Astrocyte (in vitro differentiated cells and primary cell): ENCODE measurements around the gene SRC. TPM values are rescaled to one million over a fixed set of nuclear protein-coding genes. Genes with fewer than 3 reads are reported as not detected.

Experiments
- DNase-seq: peaks from one replicate; pipeline ENCODE4 v3.0.0-alpha.2; 2010; ENCODE audit warnings: low read depth
- FAIRE-seq: peaks from 2 replicates; lab custom pipeline; 2011; peaks lifted over from hg19 to GRCh38; lab: Jason Lieb, UNC
- H2AFZ ChIP-seq: 2 replicates; pipeline ENCODE4 v1.6.0; 2012; ENCODE audit warnings: low read depth, low read length, inconsistent platforms
- H3K27ac ChIP-seq: 2 replicates; pipeline ENCODE4 v1.5.1; 2011; ENCODE audit warnings: low read depth, low read length, inconsistent platforms
- H3K27me3 ChIP-seq: 2 replicates; pipeline ENCODE4 v1.6.0; 2011; ENCODE audit warnings: low read length, inconsistent platforms; ENCODE audit not compliant: insufficient read depth
- H3K36me3 ChIP-seq: 2 replicates; pipeline ENCODE4 v1.5.1; 2011; ENCODE audit warnings: low read length, inconsistent platforms; ENCODE audit not compliant: insufficient read depth
- H3K4me1 ChIP-seq: 2 replicates; pipeline ENCODE4 v1.5.1; 2011; ENCODE audit warnings: low read length, inconsistent platforms; ENCODE audit not compliant: insufficient read depth
- H3K4me2 ChIP-seq: 2 replicates; pipeline ENCODE4 v1.6.0; 2012; ENCODE audit warnings: low read length, inconsistent platforms
- H3K4me3 ChIP-seq: 2 replicates; pipeline ENCODE4 v1.5.1; 2011; ENCODE audit warnings: low read depth, mild to moderate bottlenecking, low read length, inconsistent platforms; ENCODE audit not compliant: insufficient read depth
- H3K79me2 ChIP-seq: 2 replicates; pipeline ENCODE4 v1.6.0; 2012; ENCODE audit warnings: mild to moderate bottlenecking, low read length, inconsistent platforms; ENCODE audit not compliant: insufficient read depth
- H3K9ac ChIP-seq: 2 replicates; pipeline ENCODE4 v1.6.0; 2012; ENCODE audit warnings: mild to moderate bottlenecking, low read length, inconsistent platforms
- H3K9me3 ChIP-seq: 2 replicates; pipeline ENCODE4 v1.5.1; 2012; ENCODE audit warnings: low read depth, mild to moderate bottlenecking, low read length, inconsistent platforms; ENCODE audit not compliant: insufficient read depth
- H4K20me1 ChIP-seq: 2 replicates; pipeline ENCODE4 v1.6.0; 2012; ENCODE audit warnings: low read length, inconsistent platforms; ENCODE audit not compliant: insufficient read depth
- H3K27ac Mint-ChIP-seq: one replicate; pipeline ENCODE4 v1.8.0; 2021; ENCODE audit warnings: mild to moderate bottlenecking, mixed read lengths; ENCODE audit not compliant: unreplicated experiment
- H3K27me3 Mint-ChIP-seq: one replicate; pipeline ENCODE4 v1.8.0; 2021; ENCODE audit warnings: low read depth, mixed read lengths; ENCODE audit not compliant: unreplicated experiment
- H3K36me3 Mint-ChIP-seq: one replicate; pipeline ENCODE4 v1.8.0; 2021; ENCODE audit warnings: low read depth, mixed read lengths; ENCODE audit not compliant: unreplicated experiment
- H3K4me1 Mint-ChIP-seq: one replicate; pipeline ENCODE4 v1.8.0; 2021; ENCODE audit warnings: low read depth, mixed read lengths; ENCODE audit not compliant: unreplicated experiment
- H3K4me3 Mint-ChIP-seq: one replicate; pipeline ENCODE4 v1.8.0; 2021; ENCODE audit warnings: mild to moderate bottlenecking, moderate library complexity, mixed read lengths; ENCODE audit not compliant: unreplicated experiment
- H3K9me3 Mint-ChIP-seq: one replicate; pipeline ENCODE4 v1.8.0; 2021; ENCODE audit warnings: mild to moderate bottlenecking, mixed read lengths; ENCODE audit not compliant: unreplicated experiment
- CTCF ChIP-seq: IDR thresholded peaks from 2 replicates; pipeline ENCODE4 v1.5.1; 2011; ENCODE audit warnings: low read depth, mild to moderate bottlenecking, inconsistent platforms, low read length, moderate library complexity; ENCODE audit not compliant: insufficient read depth
- EZH2 ChIP-seq: IDR thresholded peaks from 2 replicates; pipeline ENCODE4 v1.6.1; 2012; ENCODE audit warnings: mild to moderate bottlenecking, low read length, inconsistent platforms; ENCODE audit not compliant: insufficient read depth
- total RNA-seq: library from RNA; stranded (reverse); gene quantifications from 2 replicates; pipeline ENCODE4 v1.2.1, GENCODE V29; 2021

SRC gene
- total RNA-seq, 1 donor from 2014 or later: 33.4 TPM

- H3K9me3 Mint-ChIP-seq: no peaks in the 10 kb centered on the region
- H3K27ac ChIP-seq: no peak overlapping the region
These were observed 35.9 kb upstream of the SRC start for GRCh38 chr20:37309936-37310590.

GRCh38 chr20:37310951-37311350 is 35.0 kb upstream of the SRC start:
- no peak overlapping the region for H3K4me3 ChIP-seq
- H4K20me1 ChIP-seq: peaks cover 77% of the 10 kb centered on the region
- Mint-ChIP-seq H3K4me3 (no peak overlapping the region), H3K27ac (no peak overlapping the region), H3K27me3 (no peaks in the 10 kb centered on the region), H3K36me3 (peaks cover 31% of the 10 kb centered on the region), H3K9me3 (no peaks in the 10 kb centered on the region), H3K4me1 (peaks cover 14% of the 10 kb centered on the region)
- TF ChIP-seq EZH2 (no peak), CTCF (no peak)
- peaks cover 75% of the 10 kb centered on the region for H3K79me2 ChIP-seq
- DNase-seq (no peak), FAIRE-seq (no peak)
- H3K4me1 ChIP-seq: peaks cover 16% of the 10 kb centered on the region
- H3K4me2 ChIP-seq: no peak overlapping the region
- H3K27me3 ChIP-seq: no peaks in the 10 kb centered on the region
- no peak overlapping the region for H2AFZ ChIP-seq
- peaks cover 3% of the 10 kb centered on the region for H3K36me3 ChIP-seq
- H3K27ac ChIP-seq: no peak overlapping the region
- H3K9ac ChIP-seq: no peak overlapping the region
- H3K9me3 ChIP-seq: no peaks in the 10 kb centered on the region

More at GRCh38 chr20:37309936-37310590, 35.9 kb upstream of the SRC start:
- H2AFZ ChIP-seq: no peak overlapping the region
- H3K27ac Mint-ChIP-seq: no peak overlapping the region
- peaks cover 14% of the 10 kb centered on the region for H3K4me1 Mint-ChIP-seq
- H3K4me1 ChIP-seq: peaks cover 8% of the 10 kb centered on the region
- DNase-seq: no peak
- H3K27me3 Mint-ChIP-seq: no peaks in the 10 kb centered on the region
- H3K36me3 Mint-ChIP-seq: peaks cover 31% of the 10 kb centered on the region
- H3K4me2 ChIP-seq: no peak overlapping the region
- H3K27me3 ChIP-seq: no peaks in the 10 kb centered on the region
- H3K36me3 ChIP-seq: peaks cover 3% of the 10 kb centered on the region
- H3K4me3 ChIP-seq: no peak overlapping the region
- H3K9ac ChIP-seq: no peak overlapping the region
- H3K9me3 ChIP-seq: no peaks in the 10 kb centered on the region
- H4K20me1 ChIP-seq: peaks cover 72% of the 10 kb centered on the region
- H3K79me2 ChIP-seq: peaks cover 77% of the 10 kb centered on the region
- FAIRE-seq: no peak
- TF ChIP-seq CTCF (no peak), EZH2 (no peak)
- H3K4me3 Mint-ChIP-seq: no peak overlapping the region

- Mint-ChIP-seq H3K27ac (no peak overlapping the region), H3K27me3 (no peaks in the 10 kb centered on the region), H3K36me3 (peaks cover 33% of the 10 kb centered on the region), H3K9me3 (no peaks in the 10 kb centered on the region), H3K4me3 (no peak overlapping the region), H3K4me1 (peaks cover 21% of the 10 kb centered on the region)
- peaks cover 11% of the 10 kb centered on the region for H3K36me3 ChIP-seq
- peak; percentile 33 for DNase-seq
- H3K4me1 ChIP-seq: peaks cover 21% of the 10 kb centered on the region
- no peaks in the 10 kb centered on the region for H3K9me3 ChIP-seq
- H3K27ac ChIP-seq: no peak overlapping the region
- no peak overlapping the region for H3K9ac ChIP-seq
- peaks cover 68% of the 10 kb centered on the region for H3K79me2 ChIP-seq
- peak overlapping the region; percentile 2 for H3K4me2 ChIP-seq
- H2AFZ ChIP-seq: no peak overlapping the region
- H3K27me3 ChIP-seq: no peaks in the 10 kb centered on the region
- peaks cover 81% of the 10 kb centered on the region for H4K20me1 ChIP-seq
- H3K4me3 ChIP-seq: no peak overlapping the region
- TF ChIP-seq EZH2: no peak
- TF ChIP-seq CTCF: no peak
- no peak for FAIRE-seq
These were observed 34.1 kb upstream of the SRC start for GRCh38 chr20:37311710-37312355.
